ENCODE data around the gene CDCA7L.

The CDCA7L gene, protein sequence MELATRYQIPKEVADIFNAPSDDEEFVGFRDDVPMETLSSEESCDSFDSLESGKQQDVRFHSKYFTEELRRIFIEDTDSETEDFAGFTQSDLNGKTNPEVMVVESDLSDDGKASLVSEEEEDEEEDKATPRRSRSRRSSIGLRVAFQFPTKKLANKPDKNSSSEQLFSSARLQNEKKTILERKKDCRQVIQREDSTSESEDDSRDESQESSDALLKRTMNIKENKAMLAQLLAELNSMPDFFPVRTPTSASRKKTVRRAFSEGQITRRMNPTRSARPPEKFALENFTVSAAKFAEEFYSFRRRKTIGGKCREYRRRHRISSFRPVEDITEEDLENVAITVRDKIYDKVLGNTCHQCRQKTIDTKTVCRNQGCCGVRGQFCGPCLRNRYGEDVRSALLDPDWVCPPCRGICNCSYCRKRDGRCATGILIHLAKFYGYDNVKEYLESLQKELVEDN

DNA sequence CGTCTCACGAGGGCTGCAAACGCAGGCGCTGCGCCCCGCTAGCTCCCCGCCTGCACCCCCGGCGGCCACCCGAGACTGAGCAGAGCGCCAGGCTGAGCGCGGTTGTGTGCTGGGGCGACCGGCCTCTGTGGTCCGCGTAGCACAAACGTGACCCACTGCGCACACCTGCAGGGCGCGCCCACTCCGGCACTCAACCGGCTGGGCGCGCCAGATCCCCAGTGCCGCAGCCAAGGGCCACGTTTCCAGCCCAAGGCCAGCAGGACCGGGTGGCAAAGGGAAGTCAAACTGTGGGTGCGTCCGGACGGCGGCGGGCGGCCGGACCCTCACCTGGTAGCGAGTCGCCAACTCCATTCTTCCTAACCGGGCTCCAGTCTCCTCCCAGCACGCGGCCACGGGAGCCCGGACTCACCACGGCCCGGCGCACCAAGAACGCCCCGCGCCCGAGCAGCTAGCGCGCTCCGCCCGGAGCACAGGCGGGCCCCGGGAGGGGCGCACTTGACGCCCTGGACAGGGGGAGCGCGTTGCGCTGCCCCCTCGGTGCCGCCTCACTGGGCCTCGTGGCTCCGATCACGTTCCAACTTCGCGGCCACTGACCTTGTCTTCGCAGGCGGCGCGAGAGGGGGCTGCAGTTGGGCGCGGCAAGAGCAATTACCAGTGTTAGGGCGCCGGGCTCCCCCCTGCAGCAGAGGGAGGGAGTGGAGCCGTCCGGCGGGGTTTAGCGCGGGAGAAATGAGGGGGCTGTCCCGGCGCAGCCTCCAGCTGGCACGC lies at the start of gene CDCA7L:
TSS of gene CDCA7L (minus strand) at position 446 of the 768 bp plus-strand sequence. CDS start at position 351, 95 bp downstream.
- peak; percentile 23 for DNase-seq (ENCODE audit: low read depth)

DNA sequence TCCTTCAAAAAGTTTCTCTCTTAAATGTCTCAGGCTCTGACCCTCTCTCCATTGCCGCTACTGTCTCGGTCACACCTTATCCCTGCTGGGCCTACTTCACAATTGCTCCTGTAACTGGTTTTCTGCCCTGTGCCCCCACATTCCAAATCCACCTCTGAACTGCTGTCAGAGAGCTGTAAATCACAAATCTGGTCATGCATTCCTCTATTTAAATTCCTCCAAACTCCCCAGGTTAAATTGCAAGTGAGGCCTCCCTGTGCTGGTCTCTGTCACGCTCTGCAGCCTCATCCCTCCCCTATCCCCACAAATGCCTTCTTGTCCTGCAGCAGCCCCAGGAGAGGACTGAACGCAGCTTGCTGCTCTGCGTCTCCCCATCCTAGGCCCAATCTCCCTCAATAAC lies 40.4 kb upstream of the CDCA7L start:
- no peak for DNase-seq (ENCODE audit: low read depth)

DNA sequence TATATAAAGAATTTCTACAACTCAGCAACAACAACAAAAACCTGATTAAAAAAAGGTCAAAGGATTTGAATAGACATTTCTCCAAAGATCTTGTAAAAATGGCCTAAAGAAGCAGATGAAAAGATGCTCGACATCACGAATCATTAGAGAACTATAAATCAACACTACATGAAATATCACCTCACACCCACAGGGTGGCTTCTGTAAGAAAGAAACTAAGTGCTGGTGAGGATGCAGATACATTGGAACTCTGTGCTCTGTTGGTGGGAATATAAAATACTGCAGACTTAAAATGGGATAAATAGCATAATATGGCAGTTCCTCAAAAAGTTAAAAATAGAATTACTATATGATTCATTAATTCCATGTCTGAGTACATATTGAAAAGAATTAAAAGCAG lies 38.3 kb upstream of the CDCA7L start:
- DNase-seq (ENCODE audit: low read depth) = no peak

DNA sequence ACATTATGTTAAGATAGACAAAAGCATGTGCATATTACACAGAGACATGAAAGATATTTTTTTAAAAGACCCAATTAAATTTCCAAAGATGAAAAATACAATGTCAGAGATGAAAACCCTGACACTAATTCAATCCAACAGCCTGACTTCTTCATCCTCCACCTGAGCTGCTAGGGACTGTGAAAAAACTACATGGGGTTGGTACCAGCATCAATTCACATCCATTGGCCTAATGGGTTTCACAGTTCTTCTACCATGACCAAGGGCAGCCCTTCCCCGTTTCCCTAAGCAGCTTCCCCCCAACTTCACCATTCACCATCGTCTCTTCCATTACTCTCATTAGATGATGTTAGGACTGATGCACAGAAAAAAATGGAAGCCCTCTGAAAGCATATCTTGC lies 37.4 kb upstream of the CDCA7L start:
- no peak for DNase-seq (ENCODE audit: low read depth)

DNA sequence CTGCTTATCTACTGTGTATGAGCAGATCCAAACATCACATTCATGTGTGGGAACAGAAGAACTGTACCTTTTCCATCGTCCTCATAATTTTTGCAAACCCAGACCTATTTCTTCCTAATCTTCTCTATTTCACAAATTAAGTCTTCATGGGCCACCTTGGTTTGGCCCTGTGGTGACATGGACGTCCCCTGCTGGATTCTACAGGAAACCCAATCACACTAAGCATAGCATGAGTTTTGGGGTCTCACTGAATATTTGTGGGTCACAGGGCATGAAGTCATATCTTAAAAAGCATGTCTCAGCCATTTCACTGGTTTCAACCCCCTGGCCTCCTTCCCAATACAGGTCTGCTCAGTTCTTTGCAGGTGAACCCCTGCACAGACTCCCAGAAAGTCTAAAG lies 35.8 kb upstream of the CDCA7L start:
- no peak for DNase-seq (ENCODE audit: low read depth)

DNA sequence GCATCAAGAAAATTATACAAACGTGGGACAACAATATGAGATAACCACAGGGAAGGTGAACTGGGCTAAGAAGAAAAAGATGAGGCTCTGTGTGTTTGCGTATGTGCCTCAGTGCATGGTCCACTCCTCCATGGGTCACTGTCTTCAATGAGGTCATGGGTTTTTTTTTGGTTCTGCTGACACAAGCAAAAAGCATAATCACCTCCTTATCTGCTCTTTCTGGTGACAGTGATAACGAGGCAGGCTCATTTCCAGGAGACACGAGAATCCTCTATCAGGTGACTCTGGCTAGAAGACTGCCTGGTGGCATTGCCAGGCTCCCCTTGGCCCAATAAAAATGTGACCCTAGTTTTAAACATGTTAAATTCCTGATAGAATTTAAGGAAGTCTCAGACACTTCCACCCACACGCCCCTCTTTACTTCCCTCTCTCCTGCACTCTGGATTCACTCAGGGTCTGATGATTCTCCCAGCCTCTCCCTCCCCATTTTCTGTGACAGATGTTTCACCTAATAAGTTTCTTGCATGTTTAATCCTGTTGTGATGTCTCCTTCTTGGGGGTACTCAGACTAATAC lies 35.3 kb upstream of the CDCA7L start:
- DNase-seq (ENCODE audit: low read depth) = no peak

DNA sequence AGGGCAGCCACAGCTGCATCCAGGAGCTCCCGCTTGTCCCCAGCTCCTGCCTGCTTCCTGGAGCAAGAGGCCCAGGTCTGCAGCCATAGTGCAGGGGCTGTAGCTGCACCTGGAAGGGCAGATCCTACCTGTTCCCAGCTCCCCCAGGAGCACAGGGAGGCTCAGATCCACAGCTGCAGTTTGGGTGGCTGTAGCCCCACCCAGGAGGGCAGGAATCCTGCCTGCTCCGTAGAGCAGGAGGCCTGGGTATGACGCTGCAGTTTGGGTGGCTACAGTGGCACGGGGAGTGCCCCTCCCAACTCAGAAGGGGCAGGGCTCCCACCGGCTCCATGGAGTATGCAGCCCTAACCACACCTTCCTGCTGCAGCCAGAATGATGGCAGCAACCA lies 26.7 kb upstream of the CDCA7L start:
- DNase-seq (ENCODE audit: low read depth) = no peak

DNA sequence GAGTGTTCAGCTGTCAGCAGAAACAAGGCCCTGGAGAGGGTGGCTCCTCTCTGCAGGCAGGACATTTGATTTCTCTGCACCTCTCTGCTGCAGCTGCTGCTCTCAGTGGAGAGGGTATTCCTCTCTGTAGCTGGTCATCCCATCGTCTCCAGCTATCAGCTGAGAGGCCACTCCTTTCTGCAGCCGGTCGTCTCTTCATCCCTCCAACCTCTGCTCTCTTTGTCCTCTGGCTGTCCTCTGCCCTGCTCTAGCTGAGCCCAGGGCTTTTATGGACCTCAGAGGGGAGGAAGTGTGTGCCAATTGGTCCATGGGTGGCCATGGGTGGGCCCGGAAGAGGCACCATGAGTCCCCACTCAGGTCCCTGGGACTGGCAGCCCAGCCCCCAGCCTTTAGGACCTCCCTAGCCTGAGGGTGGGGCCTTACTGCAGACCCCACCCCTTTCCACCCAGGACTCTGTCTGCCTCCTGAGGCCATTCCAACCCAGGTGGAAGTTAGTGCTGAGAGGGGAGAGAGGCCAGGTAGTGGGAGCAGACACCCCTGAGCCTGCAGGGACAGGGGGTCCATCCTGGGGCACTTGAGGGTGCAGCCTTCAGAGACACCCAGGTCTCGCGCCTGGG lies 26.2 kb upstream of the CDCA7L start:
- DNase-seq (ENCODE audit: low read depth) = no peak

DNA sequence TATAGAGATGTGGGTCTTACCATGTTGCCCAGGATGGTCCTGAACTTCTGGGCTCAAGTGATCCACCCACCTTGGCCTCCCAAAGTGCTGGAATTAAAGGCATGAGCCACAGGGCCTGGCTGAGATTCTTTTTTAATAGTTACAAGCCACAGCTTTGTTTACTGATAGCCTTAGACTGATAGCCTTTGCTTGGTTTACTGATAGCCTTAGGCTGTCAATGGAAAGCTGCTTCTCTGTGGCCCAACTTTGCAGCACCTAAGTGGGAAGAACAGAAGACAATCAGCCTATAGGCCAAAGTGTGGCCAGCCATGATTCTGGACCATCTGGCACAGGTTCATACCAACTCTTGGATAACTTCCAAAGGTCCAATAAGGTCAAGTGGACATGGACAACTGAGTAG lies 24.1 kb upstream of the CDCA7L start:
- no peak for DNase-seq (ENCODE audit: low read depth)

DNA sequence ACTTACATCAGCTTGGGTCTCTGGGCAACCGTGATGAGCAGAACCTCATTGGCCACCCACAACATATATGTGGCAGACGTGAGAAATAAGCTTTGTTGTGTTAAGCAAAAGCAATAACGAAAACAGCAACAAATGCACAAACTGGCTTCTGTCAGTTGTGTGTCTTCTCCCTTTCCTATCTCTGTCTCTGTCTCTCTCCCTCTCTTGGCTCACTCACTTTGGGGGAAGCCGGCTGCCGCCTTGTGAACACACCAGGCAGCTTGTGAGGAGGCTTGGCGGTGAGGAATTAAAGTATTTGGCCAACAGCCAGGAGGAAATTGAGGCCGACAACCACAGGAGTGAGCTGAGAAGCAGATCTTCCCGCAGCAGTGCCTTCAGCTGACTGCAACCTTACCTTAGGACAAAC lies 21.9 kb upstream of the CDCA7L start:
- peak; percentile 10 for DNase-seq (ENCODE audit: low read depth)

DNA sequence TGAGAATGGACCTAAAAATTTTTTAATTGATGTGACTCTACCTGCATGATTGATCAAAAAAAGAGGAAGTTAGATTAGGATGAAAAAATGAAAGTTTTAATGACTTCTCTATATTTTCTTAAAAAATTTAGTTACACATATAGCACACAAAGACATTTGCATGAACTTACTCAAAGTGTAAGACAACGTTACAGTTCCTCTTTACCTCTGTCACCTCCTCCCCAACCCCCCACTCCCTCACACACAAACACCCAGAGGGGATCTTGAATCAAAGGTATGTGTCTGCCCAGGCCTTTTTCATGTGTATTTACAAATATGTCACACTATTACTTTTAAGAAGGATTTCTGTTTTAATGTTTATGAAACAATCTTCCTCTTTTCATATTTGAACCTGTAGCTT lies 20.6 kb upstream of the CDCA7L start:
- DNase-seq (ENCODE audit: low read depth) = no peak

DNA sequence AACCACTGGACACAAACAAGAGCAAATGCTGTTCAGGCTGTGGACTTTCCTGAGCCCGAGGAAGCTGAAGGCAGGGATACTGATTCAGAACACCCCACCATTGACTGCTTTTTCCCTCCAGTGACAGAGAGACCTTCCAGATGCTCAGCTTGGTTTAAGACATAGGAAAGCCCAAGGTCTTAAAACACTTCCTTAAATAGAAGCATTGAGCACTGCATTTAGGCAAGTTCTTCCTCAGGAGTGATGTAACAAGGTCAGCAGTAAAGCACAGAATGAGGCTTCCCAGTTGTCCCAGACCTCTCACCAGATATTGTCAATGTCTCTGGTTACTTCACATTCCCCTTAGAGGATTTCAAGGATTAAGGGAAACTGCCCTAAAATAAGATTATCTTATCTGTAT lies 19.6 kb upstream of the CDCA7L start:
- no peak for DNase-seq (ENCODE audit: low read depth)

DNA sequence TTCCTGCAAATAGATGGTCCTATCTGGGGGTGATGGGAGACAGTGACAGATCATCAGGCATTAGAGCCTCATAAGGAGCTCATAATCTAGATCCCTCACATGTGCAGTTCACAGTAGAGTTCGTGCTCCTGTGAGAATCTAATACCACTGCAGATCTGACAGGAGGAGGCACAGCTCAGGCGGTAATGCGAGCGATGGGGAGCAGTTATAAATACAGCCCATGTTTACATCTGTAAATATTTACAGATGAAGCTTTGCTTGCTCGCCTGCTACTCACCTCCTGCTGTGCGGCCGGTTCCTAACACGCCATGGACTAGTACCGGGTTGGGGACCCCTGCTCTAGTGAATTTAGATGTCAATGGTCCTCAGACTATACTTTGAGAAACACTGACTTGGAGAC lies 17.0 kb upstream of the CDCA7L start:
- DNase-seq (ENCODE audit: low read depth) = no peak

DNA sequence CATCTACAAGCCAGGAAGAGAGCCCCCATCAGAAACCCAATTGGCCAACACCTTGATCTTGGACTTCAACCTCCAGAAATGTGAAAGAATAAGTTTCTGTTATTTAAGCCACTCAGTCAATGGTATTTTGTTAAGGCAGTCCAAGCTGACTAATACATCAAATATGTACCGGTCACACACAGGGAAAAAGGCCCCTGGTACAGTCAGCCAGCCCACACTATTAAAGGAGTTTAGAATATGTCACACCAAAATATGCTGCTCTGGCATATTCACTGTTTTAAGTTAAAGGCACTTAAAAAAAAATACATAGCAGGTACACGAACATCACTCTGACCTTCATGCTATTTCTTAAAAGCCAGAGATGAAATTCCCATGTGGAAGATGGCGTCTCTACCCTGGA lies 15.2 kb upstream of the CDCA7L start:
- no peak for DNase-seq (ENCODE audit: low read depth)

DNA sequence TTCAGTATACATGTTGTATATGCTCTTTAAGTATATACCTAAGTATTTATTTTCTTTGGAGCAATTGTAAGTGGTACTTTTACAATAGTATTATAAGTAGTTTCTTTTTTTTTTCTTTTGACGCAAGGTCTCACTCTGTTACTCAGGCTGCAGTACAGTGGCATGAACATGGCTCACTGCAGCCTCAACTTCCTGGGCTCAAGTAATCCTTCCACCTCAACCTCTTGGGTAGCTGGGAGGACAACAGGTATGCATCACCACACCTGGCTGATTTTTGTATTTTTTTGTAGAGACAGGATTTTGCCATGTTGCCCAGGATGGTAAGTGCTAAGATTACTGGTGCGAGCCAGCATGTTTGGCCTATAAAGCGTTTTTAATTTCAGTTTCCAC lies 13.7 kb upstream of the CDCA7L start:
- DNase-seq (ENCODE audit: low read depth) = no peak

DNA sequence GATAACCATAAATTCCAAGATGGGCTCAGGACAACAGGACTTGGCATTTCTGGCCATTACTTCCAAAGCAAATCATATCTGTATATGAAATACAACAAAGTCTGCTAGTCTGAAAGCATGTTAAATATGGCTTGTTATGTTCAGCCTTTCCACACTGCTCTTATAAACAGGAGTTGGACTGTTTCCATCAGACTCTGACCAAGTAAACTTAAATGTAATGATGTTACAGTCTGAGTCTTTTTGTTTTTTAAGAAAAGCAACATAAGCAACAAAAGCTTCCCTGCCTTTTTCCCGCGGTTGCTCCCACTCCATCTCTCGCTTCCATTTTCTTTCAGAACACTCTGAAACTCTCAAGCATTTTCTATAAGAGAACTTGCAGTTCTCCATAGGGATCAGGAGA lies 8.1 kb upstream of the CDCA7L start:
- DNase-seq (ENCODE audit: low read depth) = no peak

DNA sequence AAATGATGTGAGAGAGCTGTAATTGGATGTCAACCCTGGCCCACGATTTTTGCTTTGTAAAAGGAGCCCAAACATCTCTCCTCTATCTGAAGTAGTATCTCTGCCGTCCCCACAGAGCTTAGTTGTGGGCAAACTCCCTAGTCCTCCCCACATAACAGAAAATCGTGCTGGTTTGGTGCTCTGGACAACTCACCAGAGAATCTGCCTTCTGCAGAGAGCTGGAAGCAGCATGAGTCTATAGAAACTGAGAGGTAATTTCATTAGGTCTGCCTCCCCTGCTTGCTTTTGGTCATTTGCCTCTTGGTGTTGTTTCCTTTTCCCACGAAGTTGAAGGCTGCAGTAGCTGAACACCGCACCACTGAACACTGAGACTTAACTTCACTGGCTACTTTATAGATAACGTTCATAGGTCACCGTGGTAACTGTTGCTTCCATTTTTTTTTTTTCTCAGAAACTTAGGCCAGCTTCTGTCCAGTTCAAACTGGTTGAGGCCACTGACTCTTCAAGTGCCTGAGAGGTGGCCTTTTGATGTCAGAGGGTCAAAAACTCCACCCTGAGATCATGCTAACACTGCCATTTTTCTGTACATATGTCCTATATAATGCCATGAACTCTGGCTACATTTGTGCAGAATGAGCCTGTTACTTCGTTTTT lies 3.3 kb upstream of the CDCA7L start:
- DNase-seq (ENCODE audit: low read depth) = no peak

DNA sequence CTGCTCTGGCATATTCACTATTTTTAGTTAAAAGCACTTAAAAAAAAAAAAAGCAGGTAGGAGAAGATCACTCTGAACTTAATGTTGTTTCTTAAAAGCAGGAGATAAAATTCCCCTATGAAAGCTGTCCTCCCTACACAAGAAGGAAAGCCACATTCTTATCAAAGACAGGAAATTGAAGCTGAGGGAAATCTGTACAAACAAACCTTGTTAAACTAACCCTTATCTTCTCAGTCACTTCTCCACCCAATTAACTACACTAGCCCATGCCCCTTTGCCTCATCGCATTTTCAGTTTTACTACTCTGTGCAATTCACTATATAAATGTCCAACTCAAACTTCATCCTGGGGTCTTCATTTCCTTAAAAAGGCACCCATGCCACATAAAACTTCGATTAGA lies 2.7 kb upstream of the CDCA7L start:
- no peak for DNase-seq (ENCODE audit: low read depth)

DNA sequence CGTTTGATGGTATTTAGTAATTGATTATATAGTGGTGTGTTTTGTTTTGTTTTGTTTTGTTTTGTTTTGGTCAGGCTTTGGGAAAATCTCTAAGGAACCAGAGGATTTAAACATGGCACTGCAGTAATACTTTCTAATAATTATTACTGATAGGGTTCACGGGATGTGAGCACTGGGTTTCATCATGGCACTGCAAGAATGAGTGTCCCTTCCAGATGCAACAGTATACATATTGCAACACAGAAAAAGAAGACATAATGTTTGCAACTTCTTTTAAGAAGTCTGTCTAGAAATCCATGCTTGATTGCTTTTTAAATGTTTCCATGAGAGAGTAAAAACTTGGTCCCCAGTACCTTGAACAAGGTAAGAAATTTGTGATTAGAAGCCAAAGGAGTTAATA lies 2.2 kb upstream of the CDCA7L start:
- no peak for DNase-seq (ENCODE audit: low read depth)

DNA sequence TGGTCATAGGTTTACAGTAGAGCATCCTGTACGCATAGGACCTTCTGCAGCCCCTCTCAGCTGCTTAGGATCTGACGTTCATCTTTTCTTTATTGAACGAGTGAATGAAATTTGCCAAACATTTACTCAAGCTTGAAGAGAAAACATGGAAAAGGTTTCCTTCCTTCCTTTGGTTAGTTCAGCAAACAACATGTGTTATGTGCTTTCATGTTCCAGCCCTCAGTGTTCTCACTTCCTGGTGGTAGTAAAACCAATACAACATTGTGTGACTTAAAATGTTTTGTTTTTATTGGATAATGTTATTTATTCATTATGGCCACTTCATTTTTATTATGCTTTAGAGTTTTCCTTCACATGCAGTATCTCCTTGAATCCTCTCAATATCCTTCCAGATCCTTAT lies 1.4 kb upstream of the CDCA7L start:
- no peak for DNase-seq (ENCODE audit: low read depth)

DNA sequence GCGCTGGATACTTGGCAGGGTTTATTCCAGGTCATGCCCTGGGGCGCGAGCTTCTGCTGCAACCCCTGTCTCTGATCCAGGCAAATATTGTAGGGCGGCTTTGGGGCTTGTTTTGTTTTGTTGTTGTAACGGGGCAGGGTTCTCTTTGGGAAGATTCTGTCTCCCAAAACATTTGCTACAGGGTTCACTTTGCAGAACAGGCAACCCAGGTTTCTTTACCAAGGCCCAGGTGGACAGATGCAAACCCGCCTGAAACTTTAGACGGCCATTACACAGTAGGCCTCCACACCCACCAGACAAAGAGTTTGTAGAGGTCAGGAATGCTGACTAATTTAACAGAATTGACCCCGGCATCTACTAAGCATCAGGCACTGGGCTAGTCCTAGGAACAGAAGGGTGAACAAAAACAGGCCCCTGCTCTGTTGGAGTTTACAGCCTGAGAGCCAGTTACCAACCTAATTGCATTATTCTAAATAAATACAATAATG lies 567 bp upstream of the CDCA7L start:
- DNase-seq (ENCODE audit: low read depth) = no peak
